H1 (cell line): ENCODE data around the gene PRR7. TPM values are rescaled to one million over a fixed set of nuclear protein-coding genes. Genes with fewer than 3 reads are reported as not detected.

Source experiments
- CEBPB ChIP-seq: IDR thresholded peaks from 2 replicates; pipeline ENCODE4 v1.6.1; 2012; ENCODE audit warnings: low read depth, low read length
- RNF2 ChIP-seq: fragments of 200-900, 300-1000 bp; sonication (generic); IDR thresholded peaks from 2 replicates; pipeline ENCODE4 v1.7.1; 2016; ENCODE audit warnings: borderline replicate concordance, low read depth, mild to moderate bottlenecking, antibody characterized with exemption, low read length; ENCODE audit not compliant: poor library complexity, severe bottlenecking; ENCODE audit errors: missing control alignments
- RXRA ChIP-seq: IDR thresholded peaks from 2 replicates; pipeline ENCODE4 v1.6.1; 2011; ENCODE audit warnings: low read depth, mild to moderate bottlenecking, low read length, moderate library complexity; ENCODE audit not compliant: insufficient read depth
- SP1 ChIP-seq: IDR thresholded peaks from 2 replicates; pipeline ENCODE4 v1.6.1; 2011; ENCODE audit warnings: low read depth, low read length
- TEAD4 ChIP-seq: IDR thresholded peaks from 2 replicates; pipeline ENCODE4 v1.6.1; 2012; ENCODE audit warnings: low read depth, low read length, inconsistent platforms, mixed read lengths
- polyA plus RNA-seq, 7 experiments: library from polyadenylated mRNA; depleted of rRNA in 3 of 7; stranded (reverse) in 5 of 7; unstranded in 2 of 7; fragments of >200 nt in 5 of 7; fragments of 200-250 nt in 2 of 7; gene quantifications; 1 replicate in 5 of 7; 2 replicates in 1 of 7; 4 replicates in 1 of 7; pipeline versions ENCODE4 v1.2.1 to v1.2.3, GENCODE V29; 2011 to 2013; ENCODE audit warnings: missing spikeins in 2 of 7, mixed read lengths in 2 of 7
- total RNA-seq: library from RNA; stranded (reverse); fragmentation: NEBNext Ultra II Directional; extraction: Animal tissue kit (Norgen Biotek cat#: 25700); gene quantifications from 2 replicates; pipeline ENCODE4 v1.2.1, GENCODE V29; 2021

PRR7 gene
- total and polyA plus RNA-seq, 2 of the 8 experiments (the other 6 are each of a cell fraction or from before 2014, with no cell fraction given), result 8.0 to 11.8 TPM

- TF ChIP-seq RXRA, result no peak
- TF ChIP-seq RNF2, result no peak
- no peak for TF ChIP-seq TEAD4
- no peak for TF ChIP-seq CEBPB
- TF ChIP-seq SP1, result no peak
Observed at GRCh38 chr5:177456591-177456964, 10.0 kb downstream of the PRR7 start (continued).
